Osteocyte (in vitro differentiated cells): ENCODE measurements around the gene DPYD. TPM values are rescaled to one million over a fixed set of nuclear protein-coding genes. Genes with fewer than 3 reads are reported as not detected.

Experiments
- DNase-seq: peaks from one replicate; pipeline ENCODE4 v3.0.0; 2021; ENCODE audit warnings: mixed read lengths; ENCODE audit not compliant: unreplicated experiment; ENCODE audit errors: extremely low spot score
- H3K27ac Mint-ChIP-seq: one replicate; pipeline ENCODE4 v1.8.0; 2021; ENCODE audit warnings: mild to moderate bottlenecking, mixed read lengths; ENCODE audit not compliant: unreplicated experiment
- H3K27me3 Mint-ChIP-seq: one replicate; pipeline ENCODE4 v1.8.0; 2021; ENCODE audit warnings: mixed read lengths; ENCODE audit not compliant: unreplicated experiment
- H3K36me3 Mint-ChIP-seq: one replicate; pipeline ENCODE4 v1.8.0; 2021; ENCODE audit warnings: mixed read lengths; ENCODE audit not compliant: unreplicated experiment
- H3K4me1 Mint-ChIP-seq: one replicate; pipeline ENCODE4 v1.8.0; 2021; ENCODE audit warnings: mixed read lengths; ENCODE audit not compliant: unreplicated experiment
- H3K4me3 Mint-ChIP-seq: one replicate; pipeline ENCODE4 v1.8.0; 2021; ENCODE audit warnings: mild to moderate bottlenecking, moderate library complexity, mixed read lengths; ENCODE audit not compliant: unreplicated experiment
- H3K9me3 Mint-ChIP-seq: one replicate; pipeline ENCODE4 v1.8.0; 2021; ENCODE audit warnings: mixed read lengths; ENCODE audit not compliant: unreplicated experiment
- CTCF ChIP-seq: fragments of 200-600 bp; sonication (generic); IDR thresholded peaks from 2 replicates; pipeline ENCODE4 v1.5.0; 2021; ENCODE audit warnings: antibody characterized with exemption, mild to moderate bottlenecking, moderate library complexity
- total RNA-seq: library from RNA; stranded (reverse); gene quantifications from 2 replicates; pipeline ENCODE4 v1.2.1, GENCODE V29; 2021

The DPYD gene
- total RNA-seq, 1 donor from 2014 or later, result 44.0 TPM

- TF ChIP-seq CTCF, result no peak
- no peaks in the 10 kb centered on the region for H3K9me3 Mint-ChIP-seq
- no peak for DNase-seq
- peaks cover 77% of the 10 kb centered on the region for H3K4me1 Mint-ChIP-seq
- peak overlapping the region; percentile 52 for H3K27ac Mint-ChIP-seq
- H3K4me3 Mint-ChIP-seq, result no peak overlapping the region
- no peaks in the 10 kb centered on the region for H3K27me3 Mint-ChIP-seq
- peaks cover 4% of the 10 kb centered on the region for H3K36me3 Mint-ChIP-seq
Observed at GRCh38 chr1:97143236-97143882, 777.5 kb downstream of the DPYD start.

GRCh38 chr1:97140611-97141010 lies 780.2 kb downstream of the DPYD start:
- Mint-ChIP-seq H3K9me3 (no peaks in the 10 kb centered on the region), H3K36me3 (peaks cover 4% of the 10 kb centered on the region), H3K27ac (no peak overlapping the region), H3K4me3 (no peak overlapping the region), H3K27me3 (no peaks in the 10 kb centered on the region), H3K4me1 (peaks cover 73% of the 10 kb centered on the region)
- no peak for TF ChIP-seq CTCF
- no peak for DNase-seq

- H3K4me3 Mint-ChIP-seq, result no peak overlapping the region
- no peaks in the 10 kb centered on the region for H3K9me3 Mint-ChIP-seq
- peak overlapping the region; percentile 19 for H3K27ac Mint-ChIP-seq
- DNase-seq, result no peak
- no peak for TF ChIP-seq CTCF
- H3K36me3 Mint-ChIP-seq, result peaks cover 4% of the 10 kb centered on the region
- H3K4me1 Mint-ChIP-seq, result peaks cover 62% of the 10 kb centered on the region
- H3K27me3 Mint-ChIP-seq, result no peaks in the 10 kb centered on the region
Observed at GRCh38 chr1:97139512-97139911, 781.3 kb downstream of the DPYD start.

- DNase-seq, result no peak
- Mint-ChIP-seq H3K27me3 (no peaks in the 10 kb centered on the region), H3K27ac (peak overlapping the region; percentile 45), H3K4me3 (no peak overlapping the region), H3K36me3 (peaks cover 4% of the 10 kb centered on the region), H3K9me3 (no peaks in the 10 kb centered on the region), H3K4me1 (peaks cover 53% of the 10 kb centered on the region)
- no peak for TF ChIP-seq CTCF
Observed at GRCh38 chr1:97138515-97139032, 782.3 kb downstream of the DPYD start.

GRCh38 chr1:97137862-97138514 lies 782.8 kb downstream of the DPYD start:
- peak; percentile 74 for TF ChIP-seq CTCF
- Mint-ChIP-seq H3K27ac (peak overlapping the region; percentile 45), H3K4me1 (peaks cover 48% of the 10 kb centered on the region), H3K27me3 (no peaks in the 10 kb centered on the region), H3K36me3 (peaks cover 4% of the 10 kb centered on the region), H3K4me3 (no peak overlapping the region), H3K9me3 (no peaks in the 10 kb centered on the region)
- no peak for DNase-seq
